ENCODE measurements around the gene SERGEF.

- TF ChIP-seq EP300 (IDR thresholded peaks at IDR 0.05) = no peak
- TF ChIP-seq, protein P1, sequence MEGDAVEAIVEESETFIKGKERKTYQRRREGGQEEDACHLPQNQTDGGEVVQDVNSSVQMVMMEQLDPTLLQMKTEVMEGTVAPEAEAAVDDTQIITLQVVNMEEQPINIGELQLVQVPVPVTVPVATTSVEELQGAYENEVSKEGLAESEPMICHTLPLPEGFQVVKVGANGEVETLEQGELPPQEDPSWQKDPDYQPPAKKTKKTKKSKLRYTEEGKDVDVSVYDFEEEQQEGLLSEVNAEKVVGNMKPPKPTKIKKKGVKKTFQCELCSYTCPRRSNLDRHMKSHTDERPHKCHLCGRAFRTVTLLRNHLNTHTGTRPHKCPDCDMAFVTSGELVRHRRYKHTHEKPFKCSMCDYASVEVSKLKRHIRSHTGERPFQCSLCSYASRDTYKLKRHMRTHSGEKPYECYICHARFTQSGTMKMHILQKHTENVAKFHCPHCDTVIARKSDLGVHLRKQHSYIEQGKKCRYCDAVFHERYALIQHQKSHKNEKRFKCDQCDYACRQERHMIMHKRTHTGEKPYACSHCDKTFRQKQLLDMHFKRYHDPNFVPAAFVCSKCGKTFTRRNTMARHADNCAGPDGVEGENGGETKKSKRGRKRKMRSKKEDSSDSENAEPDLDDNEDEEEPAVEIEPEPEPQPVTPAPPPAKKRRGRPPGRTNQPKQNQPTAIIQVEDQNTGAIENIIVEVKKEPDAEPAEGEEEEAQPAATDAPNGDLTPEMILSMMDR (IDR thresholded peaks at IDR 0.05) = no peak
These were observed 29.3 kb downstream of the SERGEF start for GRCh38 chr11:17983569-17983968.

All from ovary (tissue), 3 donors.